Osteocyte (in vitro differentiated cells): ENCODE results near the gene BORCS6. TPM values are rescaled to one million over a fixed set of nuclear protein-coding genes. Genes with fewer than 3 reads are reported as not detected.

Experiments used
- DNase-seq: peaks from one replicate; pipeline ENCODE4 v3.0.0; 2021; ENCODE audit warnings: mixed read lengths; ENCODE audit not compliant: unreplicated experiment; ENCODE audit errors: extremely low spot score
- H3K27ac Mint-ChIP-seq: one replicate; pipeline ENCODE4 v1.8.0; 2021; ENCODE audit warnings: mild to moderate bottlenecking, mixed read lengths; ENCODE audit not compliant: unreplicated experiment
- H3K27me3 Mint-ChIP-seq: one replicate; pipeline ENCODE4 v1.8.0; 2021; ENCODE audit warnings: mixed read lengths; ENCODE audit not compliant: unreplicated experiment
- H3K36me3 Mint-ChIP-seq: one replicate; pipeline ENCODE4 v1.8.0; 2021; ENCODE audit warnings: mixed read lengths; ENCODE audit not compliant: unreplicated experiment
- H3K4me1 Mint-ChIP-seq: one replicate; pipeline ENCODE4 v1.8.0; 2021; ENCODE audit warnings: mixed read lengths; ENCODE audit not compliant: unreplicated experiment
- H3K4me3 Mint-ChIP-seq: one replicate; pipeline ENCODE4 v1.8.0; 2021; ENCODE audit warnings: mild to moderate bottlenecking, moderate library complexity, mixed read lengths; ENCODE audit not compliant: unreplicated experiment
- H3K9me3 Mint-ChIP-seq: one replicate; pipeline ENCODE4 v1.8.0; 2021; ENCODE audit warnings: mixed read lengths; ENCODE audit not compliant: unreplicated experiment
- total RNA-seq: library from RNA; stranded (reverse); gene quantifications from 2 replicates; pipeline ENCODE4 v1.2.1, GENCODE V29; 2021
- TF ChIP-seq, protein P1 (sequence below): fragments of 200-600 bp; sonication (generic); IDR thresholded peaks from 2 replicates; pipeline ENCODE4 v1.5.0; 2021; ENCODE audit warnings: antibody characterized with exemption, mild to moderate bottlenecking, moderate library complexity

BORCS6 gene
- total RNA-seq, 1 donor from 2014 or later, result 6.2 TPM

DNA sequence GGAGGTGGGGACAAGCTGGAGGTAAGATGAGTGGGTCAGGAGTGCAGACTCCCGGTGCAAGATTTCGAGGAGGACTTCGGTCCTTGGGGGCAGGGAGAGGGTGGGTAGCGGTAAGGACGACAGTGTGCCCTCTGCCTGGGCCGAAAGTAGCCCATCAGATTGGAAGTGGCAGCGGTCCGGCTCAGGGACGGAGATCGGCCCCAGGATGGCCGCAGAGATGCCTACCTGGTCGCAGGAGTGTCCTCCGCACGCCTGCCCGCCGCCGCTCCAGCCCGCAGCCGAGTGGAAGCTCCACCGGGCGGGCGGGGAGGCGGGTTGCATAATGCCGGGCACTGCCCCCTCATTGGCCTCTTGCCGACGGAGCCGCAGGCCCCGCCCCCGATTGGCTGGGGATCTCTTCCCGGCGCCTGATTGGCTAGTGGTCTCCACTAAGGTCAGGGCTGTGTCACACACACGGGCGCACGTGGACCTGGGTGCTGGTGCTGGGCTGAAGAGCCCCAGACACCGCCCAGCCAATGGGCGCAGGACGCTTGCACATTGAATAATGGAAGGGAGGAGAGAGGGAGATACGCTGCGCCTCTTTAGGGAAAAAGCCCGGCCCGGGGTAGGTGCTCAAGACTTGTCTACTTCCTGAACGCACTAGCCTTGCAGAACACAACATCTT is 37.7 kb downstream of the BORCS6 start, which contains the start of gene PER1:
Gene PER1, minus strand, starts transcription at position 293 of the 664 bp plus-strand sequence. CDS start 1,698 bp downstream, outside the sequence.
- Mint-ChIP-seq H3K4me3 (peak within 1 kb of the TSS; percentile 91), H3K4me1 (peaks cover 46% of the 10 kb centered on the region), H3K9me3 (no peaks in the 10 kb centered on the region), H3K27ac (no peak within 1 kb of the TSS), H3K27me3 (no peaks in the 10 kb centered on the region), H3K36me3 (peaks cover 17% of the 10 kb centered on the region)
- peak; percentile 98 for DNase-seq
- TF ChIP-seq, protein P1, sequence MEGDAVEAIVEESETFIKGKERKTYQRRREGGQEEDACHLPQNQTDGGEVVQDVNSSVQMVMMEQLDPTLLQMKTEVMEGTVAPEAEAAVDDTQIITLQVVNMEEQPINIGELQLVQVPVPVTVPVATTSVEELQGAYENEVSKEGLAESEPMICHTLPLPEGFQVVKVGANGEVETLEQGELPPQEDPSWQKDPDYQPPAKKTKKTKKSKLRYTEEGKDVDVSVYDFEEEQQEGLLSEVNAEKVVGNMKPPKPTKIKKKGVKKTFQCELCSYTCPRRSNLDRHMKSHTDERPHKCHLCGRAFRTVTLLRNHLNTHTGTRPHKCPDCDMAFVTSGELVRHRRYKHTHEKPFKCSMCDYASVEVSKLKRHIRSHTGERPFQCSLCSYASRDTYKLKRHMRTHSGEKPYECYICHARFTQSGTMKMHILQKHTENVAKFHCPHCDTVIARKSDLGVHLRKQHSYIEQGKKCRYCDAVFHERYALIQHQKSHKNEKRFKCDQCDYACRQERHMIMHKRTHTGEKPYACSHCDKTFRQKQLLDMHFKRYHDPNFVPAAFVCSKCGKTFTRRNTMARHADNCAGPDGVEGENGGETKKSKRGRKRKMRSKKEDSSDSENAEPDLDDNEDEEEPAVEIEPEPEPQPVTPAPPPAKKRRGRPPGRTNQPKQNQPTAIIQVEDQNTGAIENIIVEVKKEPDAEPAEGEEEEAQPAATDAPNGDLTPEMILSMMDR, result no peak

DNA sequence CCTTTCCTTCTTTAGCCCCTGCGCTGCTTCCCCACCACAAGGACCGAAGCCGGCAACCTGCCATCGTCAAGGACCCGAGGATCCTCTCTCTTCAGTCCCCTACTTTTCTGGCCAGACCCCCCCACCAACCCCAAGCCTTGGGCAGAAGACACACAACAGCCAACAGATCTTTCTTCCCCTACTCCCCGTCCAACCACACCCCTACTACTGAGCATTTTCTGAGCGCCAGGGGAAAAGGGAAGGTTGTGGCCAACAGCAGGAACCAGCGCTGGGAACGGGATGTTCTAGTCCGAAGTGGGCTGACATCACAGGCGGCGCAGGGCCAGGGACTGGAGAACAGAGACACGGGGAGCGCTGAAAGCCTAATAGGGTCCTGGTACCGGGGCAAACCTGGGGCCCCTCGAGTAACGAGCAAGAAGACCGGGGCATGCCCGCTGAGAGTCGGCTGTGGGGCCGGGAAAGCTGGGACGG is 38.3 kb downstream of the BORCS6 start:
- no peaks in the 10 kb centered on the region for H3K27me3 Mint-ChIP-seq
- TF ChIP-seq, protein P1, result no peak
- DNase-seq, result no peak
- H3K36me3 Mint-ChIP-seq, result peaks cover 21% of the 10 kb centered on the region
- no peak overlapping the region for H3K27ac Mint-ChIP-seq
- H3K4me1 Mint-ChIP-seq, result peaks cover 46% of the 10 kb centered on the region
- H3K4me3 Mint-ChIP-seq, result peak overlapping the region; percentile 91
- H3K9me3 Mint-ChIP-seq, result no peaks in the 10 kb centered on the region

DNA sequence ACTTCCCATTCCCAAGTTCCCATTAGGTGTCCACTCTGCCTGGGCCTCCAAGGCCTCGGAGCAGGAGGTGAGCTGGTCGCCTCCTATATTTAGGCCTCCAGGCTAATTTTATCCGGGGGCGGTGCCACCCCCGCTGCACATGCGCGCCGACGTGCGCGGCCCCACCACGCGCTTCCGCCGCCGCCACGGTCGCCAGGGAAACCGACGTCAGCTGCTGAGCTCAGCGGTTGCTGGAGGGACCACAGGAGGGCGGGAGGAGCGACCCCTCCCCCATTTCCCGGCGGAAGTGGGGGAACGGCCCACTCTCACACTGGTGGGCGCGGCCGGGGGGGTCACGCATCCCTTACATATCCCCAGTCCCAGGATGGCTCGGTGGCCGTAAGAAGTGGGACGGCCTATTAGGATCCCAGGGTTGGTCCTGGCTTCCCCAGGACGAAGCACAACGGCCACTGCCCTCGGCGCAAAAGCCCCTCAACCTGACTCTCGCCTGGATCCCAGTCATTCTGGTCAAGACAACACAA is 38.8 kb downstream of the BORCS6 start:
- Mint-ChIP-seq H3K4me1 (peaks cover 46% of the 10 kb centered on the region), H3K4me3 (peak overlapping the region; percentile 91), H3K36me3 (peaks cover 26% of the 10 kb centered on the region), H3K27me3 (no peaks in the 10 kb centered on the region), H3K27ac (peak overlapping the region; percentile 41), H3K9me3 (no peaks in the 10 kb centered on the region)
- TF ChIP-seq, protein P1, result no peak
- peak; percentile 94 for DNase-seq

DNA sequence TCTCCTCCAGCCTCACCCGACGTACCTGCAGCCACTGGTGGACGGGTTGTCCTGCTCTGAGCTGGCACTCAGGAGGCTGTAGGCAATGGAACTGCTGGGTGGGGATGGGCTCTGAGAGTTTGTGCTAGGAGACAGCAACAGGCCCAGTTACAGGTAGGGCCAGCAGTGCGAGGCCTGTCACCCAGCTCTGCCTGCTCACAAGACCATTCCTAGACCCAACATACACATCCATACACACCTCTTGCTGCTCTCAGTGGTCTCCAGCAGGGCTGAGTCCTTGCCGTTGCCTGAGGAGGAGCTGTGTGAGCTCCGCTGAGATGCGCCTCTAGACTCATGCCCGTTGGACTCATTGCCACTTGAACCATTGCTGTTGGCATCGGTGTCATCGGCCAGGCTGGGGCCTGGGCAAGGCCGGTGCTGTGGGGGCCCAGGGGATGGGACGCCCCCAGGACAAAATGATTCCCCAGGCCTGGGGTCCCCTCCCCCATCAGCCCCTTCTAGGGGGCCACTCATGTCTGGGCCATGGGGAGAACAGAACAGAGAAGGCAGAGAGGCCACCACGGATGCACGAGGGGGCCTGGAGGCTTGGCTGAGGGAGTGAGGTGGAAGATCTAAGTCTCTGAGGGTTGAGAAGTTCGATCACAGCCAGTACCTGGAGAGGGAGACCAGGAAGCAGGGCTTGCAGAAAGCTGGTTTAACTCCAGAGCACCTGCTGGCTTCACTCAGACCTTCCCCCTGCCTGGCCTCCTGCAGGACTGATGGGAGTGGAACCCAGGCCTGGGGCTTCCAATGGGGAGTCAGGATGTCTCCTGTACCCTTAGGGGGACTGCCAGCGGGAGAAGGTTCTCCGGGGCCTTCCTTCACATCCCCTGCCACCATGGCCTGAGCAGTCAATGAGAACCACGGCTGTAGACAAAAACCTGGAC is 39.5 kb downstream of the BORCS6 start:
- H3K4me1 Mint-ChIP-seq, result peaks cover 44% of the 10 kb centered on the region
- peaks cover 31% of the 10 kb centered on the region for H3K36me3 Mint-ChIP-seq
- H3K4me3 Mint-ChIP-seq, result peak overlapping the region; percentile 91
- H3K27me3 Mint-ChIP-seq, result no peaks in the 10 kb centered on the region
- no peak for DNase-seq
- H3K9me3 Mint-ChIP-seq, result no peaks in the 10 kb centered on the region
- TF ChIP-seq, protein P1, result no peak
- H3K27ac Mint-ChIP-seq, result peak overlapping the region; percentile 41
